ENCODE measurements around the gene HEXD.
A peak's percentile ranks its signal among the peaks of the same experiment; 100 is the strongest.
"Not testable (repeated sequence)": the region's sequence is repeated elsewhere in the genome, so short reads cannot be mapped to it uniquely, and the experiment has no call there.

Gene HEXD

DNA sequence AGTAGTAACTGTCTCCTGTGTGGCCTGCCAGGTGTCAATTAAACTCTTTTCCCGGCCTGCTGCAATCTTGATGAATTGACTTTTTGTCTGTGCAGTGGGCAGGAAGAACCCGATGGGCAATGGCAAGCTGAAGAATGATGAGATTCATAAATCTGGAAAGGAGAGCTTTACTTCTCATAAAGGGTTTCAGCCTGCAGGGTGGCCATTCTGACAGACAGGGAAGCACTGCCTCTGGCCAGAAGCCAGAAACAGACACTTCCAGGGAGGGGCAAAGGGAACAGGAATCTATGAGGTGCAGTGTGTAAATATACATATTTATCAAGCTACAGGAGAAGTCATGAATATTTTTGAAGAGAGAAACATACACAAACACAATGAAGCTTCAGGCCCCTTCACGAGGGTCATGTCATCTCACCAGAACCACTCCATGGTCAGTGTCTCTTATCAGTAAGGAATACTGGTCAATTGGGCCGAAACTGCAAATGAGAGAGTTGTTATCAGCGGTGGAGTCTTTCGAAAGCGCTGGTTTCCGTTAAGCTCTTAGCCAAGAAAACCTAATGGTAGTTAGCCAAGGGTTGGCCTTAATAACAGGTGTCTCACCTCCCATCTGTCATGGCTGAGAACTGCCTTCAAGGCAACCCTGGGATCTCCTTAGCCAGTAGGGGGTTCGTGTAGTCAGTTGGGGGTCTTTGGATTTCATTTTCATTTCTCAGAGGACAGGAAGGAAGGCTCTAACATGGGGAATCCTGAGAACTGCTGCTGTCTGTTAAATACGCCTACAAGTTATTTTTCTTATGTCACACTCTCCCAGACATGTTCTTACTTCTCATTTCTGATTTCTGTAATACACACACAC lies 39.2 kb downstream of the HEXD start:
- no peak for DNase-seq (ENCODE audit: low read depth in 1 of 2, low spot score in 1 of 2)

DNA sequence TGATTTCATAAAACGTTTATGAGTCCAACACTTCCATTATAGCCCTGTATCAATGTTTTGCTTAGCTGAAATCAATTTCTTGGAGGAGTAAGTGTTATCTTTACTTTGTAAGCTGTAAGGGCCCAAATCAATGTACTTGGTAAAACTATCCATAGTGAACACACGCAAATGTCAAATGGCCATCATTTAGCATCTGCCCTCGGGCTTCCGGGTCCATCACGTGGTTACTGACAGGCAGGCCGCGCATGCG lies 39.7 kb downstream of the HEXD start:
- DNase-seq (ENCODE audit: low read depth in 1 of 2, low spot score in 1 of 2), result no peak

DNA sequence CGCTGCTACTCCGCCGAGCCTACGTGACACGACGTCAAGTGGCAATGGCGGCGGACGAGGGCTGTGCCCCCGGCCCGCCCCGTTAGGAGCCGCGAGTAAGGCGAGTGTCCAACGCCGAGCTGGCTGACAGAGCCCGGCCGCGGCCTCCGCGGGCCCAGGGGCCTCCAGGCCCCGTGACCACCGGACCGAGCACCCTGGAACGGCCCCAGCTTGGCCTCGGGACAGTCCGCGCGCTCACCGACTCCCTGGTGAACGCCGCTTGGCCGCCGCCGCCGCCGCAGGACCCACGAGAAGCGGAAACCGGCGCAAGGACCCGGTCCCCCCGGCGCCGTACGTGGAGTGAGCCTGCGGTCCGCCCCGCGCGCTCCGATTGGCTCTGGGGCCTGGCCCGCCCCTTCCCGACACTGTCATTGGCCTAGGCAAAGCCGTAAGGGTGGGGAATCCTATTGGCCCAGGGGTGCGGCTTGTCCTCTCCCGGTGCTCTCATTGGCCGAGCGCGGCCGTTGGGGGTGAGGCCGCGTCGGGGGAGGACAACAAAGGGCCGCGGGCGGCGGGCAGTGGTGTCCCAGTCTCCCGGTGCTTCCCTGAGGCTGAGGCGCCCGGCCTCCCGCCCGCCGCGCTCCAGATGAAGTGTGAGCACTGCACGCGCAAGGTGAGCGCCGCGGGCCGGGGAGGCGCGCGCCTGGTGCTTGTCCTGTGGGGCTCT lies 40.2 kb downstream of the HEXD start, which contains the start of gene NARF:
TSS of gene NARF (plus strand) at position 563 of the 706 bp plus-strand sequence. CDS start at position 626, 63 bp downstream.
- peak; percentile 89 to 95 for DNase-seq (ENCODE audit: low read depth in 1 of 2, low spot score in 1 of 2)

DNA sequence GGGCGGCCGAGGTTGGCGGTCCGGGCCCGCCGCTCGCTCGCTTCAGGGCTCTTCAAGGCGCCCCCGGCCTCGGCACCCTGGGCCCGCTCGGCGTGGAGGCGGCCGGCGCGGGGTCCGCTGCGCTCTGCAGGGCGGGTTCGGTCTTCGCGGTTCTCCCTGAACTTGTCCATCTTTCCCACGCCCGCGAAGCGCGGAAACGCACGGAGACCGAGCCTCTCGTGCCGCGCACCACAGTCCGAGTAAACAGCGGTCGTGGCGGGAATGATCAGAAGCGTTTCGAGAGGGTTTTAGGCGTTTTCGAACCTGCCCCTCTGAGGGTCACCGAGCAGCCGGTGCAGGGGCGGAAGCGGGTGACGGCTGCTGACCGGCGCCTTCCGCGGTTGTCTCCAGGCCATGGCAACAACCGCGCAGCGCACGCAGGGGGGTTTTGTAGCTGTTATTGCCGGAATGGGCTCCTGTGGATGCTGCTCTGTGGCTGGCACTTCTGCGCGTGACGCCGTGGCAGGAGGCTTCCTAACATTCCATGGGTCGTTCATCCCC lies 40.8 kb downstream of the HEXD start:
- DNase-seq (ENCODE audit: low read depth in 1 of 2, low spot score in 1 of 2), result no peak

DNA sequence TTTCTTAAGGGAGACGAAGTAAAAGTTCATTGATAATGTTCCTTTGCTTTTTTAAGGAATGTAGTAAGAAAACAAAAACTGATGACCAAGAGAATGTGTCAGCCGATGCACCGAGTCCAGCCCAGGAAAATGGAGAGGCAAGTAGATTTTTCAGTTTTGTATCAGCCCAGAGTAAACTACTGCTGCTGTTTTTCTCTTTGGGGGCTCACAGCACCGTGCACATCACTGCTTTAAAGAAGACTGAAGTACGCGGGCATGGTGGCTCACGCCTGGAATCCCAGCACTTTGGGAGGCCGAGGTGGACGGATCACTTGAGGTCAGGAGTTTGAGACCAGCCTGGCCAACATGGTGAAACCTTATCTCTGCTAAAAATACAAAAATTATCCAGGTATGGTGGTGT lies 41.8 kb downstream of the HEXD start:
- DNase-seq (ENCODE audit: low read depth in 1 of 2, low spot score in 1 of 2), result not testable (repeated sequence)

DNA sequence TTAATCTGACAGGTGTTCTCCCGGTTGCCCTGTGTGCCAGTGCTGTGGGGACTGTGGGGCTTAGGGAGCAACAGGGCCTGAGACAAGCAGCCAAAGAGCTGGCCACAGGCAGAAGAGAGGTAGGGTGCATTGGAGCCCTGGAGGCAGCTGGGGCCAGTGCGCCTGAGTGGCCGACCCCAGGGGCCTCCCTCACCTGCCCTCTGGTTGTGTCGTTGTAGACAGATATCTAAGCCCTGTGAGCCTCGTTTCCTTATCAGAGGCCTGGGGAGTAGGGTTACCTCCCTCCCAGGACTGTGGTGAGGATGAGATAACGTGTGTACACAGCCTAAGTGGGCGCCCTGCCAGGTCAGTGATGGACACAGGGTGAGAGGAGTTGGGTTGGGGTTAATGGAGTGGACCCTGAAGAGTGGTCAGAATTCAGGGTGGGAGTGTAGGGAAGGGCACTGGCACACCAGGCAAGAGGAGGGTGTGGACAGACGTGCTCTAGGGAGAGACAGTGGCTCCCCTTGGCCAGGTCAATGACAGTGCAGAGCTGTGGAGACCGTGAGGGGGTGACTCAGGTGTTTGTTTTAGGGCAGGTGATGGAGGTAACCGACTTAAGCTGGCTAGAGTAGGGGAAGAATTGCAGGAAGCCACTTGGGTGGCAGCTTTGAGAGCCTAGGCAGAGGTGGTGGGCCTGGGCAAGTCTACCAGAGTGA lies 43.8 kb downstream of the HEXD start:
- no peak for DNase-seq (ENCODE audit: low read depth in 1 of 2, low spot score in 1 of 2)

DNA sequence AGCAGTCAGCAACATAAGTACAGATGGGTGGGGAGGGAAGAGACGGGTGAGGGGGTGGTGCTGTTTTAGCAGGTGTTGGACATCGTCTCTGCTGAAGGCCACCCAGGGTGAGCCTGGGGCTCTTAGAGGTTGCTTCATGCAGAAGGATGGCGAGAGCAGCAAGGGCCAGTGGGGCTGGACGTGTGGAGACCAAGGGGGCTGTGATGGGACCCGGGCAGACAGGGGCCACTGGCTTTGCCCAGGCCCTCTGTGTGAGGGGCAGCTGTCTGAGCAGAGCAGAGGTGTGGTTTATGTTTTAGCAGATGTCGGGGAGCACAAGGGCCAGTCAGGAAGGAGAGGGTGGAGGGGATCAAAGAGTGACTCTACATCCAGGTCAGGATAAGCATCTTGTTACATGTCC lies 45.2 kb downstream of the HEXD start:
- DNase-seq (ENCODE audit: low read depth in 1 of 2, low spot score in 1 of 2), result no peak

DNA sequence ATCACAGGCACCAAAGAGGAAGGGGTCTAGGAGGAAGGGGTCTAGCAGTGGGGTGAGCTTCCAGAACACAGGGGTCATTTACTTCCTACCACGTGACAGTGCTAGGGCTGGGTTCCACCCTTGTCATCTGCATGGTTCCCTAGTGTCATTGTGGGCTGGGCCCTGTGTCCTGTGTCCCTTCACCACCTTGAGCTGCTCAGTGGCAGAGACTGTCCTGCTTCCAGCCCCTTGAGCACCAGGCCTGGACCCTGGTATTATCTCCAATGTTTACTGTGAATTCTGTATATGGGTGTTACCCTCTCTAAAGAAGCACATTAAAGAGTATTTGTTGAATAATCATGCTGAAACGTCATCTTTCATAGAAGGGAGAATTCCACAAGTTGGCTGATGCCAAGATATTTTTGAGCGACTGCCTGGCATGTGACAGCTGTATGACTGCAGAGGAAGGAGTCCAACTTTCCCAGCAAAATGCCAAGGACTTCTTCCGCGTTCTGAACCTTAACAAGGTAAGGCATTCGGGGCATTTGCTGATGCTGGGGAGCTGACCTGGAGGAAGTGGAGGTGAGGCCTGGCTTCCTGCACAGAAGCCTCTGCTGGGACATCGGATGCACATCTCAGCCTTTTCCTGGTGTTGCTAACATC lies 45.9 kb downstream of the HEXD start:
- no peak for DNase-seq (ENCODE audit: low read depth in 1 of 2, low spot score in 1 of 2)

DNA sequence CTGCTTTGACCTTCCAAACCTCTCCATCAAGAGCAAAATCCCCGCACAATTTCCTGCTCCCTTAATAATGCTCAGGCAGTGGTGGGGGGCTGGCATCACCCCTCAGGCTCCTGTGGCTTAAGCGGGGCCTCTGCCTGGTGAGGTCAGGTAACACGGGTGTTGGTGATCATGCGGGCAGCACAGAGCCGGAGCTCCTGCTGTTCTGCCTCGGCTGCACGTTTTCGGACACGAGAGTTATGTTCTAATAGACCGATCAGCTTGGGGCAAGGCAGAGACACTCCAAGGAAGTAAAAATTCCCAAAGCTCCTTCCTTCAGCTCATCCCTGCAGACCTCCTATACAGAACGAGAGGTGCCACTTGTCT lies 46.4 kb downstream of the HEXD start:
- DNase-seq (ENCODE audit: low read depth in 1 of 2, low spot score in 1 of 2), result no peak

DNA sequence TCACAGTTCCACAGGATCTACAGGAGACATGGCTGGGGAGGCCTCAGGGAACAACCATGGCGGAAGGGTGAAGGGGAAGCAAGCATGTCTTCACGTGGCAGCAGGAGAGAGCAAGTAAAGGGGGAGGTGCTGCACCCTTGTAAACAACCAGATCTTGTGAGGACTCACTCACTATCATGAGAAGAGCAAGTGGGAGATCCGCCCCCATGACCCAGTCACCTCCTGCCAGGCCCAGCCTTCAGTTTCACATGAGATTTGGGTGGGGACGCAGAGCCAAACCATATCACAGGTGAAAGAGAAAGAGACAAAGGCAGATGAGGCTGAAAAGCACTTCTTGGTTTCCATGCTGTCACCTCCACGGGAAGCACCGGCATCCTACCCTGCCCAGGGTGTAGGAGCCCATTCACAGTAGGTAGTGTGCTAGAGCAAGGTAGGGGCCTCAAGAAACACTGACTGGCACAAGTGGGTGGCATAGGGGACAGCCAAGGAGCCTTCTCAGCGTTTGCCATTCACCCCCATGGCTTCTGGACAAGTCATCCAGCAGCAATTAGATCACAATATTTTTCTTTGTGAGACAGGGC lies 47.0 kb downstream of the HEXD start:
- DNase-seq (ENCODE audit: low read depth in 1 of 2, low spot score in 1 of 2), result no peak

DNA sequence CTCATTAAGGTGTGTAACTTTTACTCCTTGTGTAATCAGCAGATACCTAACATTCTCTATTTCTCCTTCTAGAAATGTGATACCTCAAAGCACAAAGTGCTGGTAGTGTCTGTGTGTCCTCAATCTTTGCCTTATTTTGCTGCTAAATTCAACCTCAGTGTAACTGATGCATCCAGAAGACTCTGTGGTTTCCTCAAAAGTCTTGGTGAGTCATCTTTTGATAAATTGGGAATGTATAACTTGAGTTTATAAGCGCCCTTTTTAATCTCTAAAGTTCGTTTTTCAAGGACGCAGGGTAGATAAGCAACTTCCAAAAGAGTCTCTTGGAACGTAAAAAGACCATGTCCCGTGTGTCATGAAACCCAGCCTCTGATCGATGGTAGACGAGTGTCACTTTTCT lies 50.5 kb downstream of the HEXD start:
- DNase-seq (ENCODE audit: low read depth in 1 of 2, low spot score in 1 of 2), result no peak

DNA sequence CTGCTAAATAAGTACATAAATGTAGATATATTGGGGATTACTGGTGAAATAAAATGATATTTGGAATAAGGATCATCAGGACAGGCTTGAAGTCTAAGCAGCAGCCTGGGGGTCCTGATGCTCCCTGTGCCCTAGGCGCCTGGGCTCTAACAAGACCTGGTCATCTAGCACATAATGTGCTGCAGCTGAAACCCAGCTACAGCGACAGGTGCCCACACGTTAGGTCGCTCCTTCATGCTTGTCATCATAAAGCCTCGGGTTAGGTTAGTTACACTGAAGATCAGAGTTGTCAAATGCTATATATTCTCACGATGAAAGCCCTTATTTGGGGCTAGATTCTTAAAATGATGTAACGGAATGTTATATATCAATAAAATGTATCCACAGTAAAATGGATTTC lies 51.9 kb downstream of the HEXD start:
- DNase-seq (ENCODE audit: low read depth in 1 of 2, low spot score in 1 of 2), result no peak

DNA sequence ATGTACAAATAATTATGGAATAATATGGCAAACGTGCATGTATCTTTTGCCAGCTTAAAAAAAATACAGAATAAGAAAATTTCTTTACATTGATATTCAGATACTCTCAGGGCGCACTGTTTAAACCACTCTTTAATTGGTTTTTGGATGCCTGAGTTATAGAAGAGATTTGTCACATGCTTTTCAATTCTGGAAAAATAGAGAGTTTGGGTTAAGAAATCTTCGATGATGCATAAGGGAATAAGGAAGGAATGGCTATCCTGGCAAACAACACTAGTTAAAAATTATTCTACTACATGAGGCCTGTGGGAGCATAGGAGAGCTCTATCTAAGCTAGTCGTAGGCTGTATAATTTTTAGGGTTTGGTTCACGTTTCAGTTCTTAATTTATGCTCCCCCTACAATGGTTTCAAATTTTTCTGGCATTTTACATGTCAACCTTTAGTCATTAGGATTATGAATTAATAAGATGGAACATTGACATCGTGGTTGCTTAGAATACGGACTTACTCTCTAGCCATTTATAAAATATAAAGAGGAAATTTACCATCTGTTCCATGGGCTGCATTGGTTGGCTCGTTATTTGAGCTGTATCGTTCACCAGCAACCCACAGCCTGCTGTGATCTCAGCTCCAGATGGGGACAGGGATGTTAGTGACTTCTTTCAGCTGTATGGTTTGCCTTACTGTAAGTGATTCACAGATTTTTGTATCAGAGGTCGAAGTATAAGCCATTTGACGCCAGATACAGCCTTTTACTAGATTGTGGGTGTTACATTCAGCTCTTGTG lies 56.3 kb downstream of the HEXD start:
- no peak for DNase-seq (ENCODE audit: low read depth in 1 of 2, low spot score in 1 of 2)

DNA sequence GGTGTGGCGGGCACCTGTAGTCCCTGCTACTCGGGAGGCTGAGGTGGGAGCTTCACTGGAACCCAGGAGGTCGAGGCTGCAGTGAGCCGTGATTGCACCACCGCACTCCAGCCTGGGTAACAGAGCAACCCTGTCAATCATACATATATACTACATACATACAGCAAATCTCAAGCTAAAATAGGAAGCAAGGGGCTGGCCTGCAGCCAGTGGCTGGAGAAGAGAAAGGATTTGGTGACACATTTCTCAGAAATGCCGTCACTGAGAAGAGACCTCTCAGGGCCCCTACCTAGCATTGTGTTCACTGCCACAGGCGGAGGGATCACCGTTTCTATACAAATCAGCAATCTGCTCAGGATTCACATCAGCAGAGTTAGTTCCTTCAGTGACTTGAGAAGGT lies 57.3 kb downstream of the HEXD start:
- no peak for DNase-seq (ENCODE audit: low read depth in 1 of 2, low spot score in 1 of 2)

DNA sequence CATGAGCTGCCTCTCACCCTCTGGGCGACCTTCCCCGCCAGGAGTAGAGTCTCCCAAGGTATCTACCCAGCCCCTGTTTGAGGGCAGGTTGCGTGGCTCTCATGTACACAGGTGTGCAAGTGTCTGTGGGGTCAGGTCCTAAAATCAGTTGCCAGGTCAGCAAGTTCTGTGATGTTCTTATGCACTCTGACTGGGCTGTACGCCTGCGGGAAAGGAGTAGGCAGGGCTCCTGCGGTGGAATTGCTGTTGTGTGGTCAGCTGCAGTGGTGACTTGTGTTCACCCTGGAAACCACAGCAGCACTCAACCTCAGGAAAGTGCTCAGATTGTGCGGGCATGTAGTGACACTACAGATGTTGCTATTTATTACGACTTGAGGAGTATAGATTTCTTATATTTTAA lies 59.8 kb downstream of the HEXD start:
- no peak for DNase-seq (ENCODE audit: low read depth in 1 of 2, low spot score in 1 of 2)

DNA sequence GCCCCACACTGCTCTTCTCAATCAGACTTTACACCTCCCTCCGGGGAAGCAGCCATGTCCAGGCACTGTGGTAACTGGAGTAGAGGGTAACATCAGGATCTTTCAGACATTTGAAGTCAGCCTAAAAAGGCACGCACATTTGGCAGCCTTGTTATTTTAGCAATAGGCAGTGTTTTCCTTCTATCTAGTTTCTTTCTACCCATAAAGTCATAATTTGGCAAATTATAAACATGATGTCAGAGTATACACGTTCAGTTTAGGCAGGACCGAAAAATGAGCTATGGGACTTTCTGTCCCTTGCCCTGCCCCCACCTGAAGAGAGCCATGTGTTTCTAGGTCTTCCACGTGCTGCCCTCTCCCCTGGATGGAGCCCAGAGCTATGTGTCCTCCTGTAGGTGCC lies 61.5 kb downstream of the HEXD start:
- no peak for DNase-seq (ENCODE audit: low read depth in 1 of 2, low spot score in 1 of 2)

DNA sequence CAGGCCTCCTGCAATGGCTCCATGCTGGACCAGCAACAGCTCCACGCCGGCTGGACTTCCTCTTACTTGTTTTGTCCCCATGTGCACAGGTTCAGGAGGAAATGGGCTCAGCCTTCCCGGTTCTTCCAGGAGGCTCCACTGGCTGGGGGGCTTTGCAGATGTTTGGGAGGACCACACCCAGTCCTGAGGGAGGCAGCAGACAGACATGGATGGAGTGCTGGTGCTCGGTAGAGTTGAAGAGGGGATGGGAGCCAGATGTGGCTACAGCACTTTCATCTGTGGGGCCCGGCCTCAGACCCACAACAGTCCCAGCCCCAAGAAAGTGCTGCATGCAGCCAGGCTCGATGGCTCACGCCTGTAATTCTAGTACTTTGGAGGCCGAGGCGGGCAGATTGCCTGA lies 62.2 kb downstream of the HEXD start:
- DNase-seq (ENCODE audit: low read depth in 1 of 2, low spot score in 1 of 2), result no peak

DNA sequence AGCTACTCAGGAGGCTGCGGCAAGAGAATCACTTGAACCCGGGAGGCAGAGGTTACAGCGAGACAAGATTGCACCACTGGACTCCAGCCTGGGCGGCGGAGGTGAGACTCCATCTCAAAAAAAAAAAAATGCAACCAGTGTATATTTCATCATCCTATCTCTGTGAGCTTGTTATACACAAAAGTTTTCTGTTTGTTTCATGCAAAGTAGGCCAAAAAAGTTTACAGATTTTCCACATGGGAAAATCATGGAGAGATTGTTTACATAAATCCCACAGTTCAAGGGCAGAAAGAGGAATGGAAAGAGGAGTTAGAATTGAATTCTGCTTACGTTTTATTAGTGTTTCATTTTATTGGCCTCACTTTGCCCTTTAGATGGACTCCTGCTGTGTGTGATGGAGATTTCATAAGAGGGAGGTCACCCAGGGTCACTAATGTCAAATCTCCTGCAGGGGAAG lies 65.1 kb downstream of the HEXD start:
- DNase-seq (ENCODE audit: low read depth in 1 of 2, low spot score in 1 of 2), result no peak

DNA sequence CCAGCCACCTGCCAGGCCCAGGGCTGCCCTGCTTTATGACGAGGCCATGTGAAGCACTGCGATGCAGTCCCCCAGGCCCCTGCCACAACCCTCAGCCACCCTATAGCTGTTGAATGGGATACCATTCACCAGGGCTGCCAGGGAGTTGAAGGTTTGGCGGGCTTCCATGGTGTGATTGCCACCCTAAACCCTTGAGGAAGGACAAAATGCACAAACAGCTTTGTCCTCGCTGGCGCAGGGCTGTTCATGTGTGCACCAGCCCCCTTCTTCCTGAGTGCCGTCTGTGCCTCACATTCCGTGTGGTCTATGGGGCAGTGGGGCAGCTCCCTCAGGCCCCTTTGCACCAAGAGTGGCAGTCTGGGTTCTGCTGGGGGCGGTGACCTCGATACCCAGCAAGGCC lies 65.7 kb downstream of the HEXD start:
- no peak for DNase-seq (ENCODE audit: low read depth in 1 of 2, low spot score in 1 of 2)
